ENCODE results near the gene SLAMF7. TPM values are rescaled to one million over a fixed set of nuclear protein-coding genes. Genes with fewer than 3 reads are reported as not detected.

The SLAMF7 gene
- total RNA-seq, 3 donors from 2014 or later = 0.48 to 5.7 (median 3.3) TPM

DNA sequence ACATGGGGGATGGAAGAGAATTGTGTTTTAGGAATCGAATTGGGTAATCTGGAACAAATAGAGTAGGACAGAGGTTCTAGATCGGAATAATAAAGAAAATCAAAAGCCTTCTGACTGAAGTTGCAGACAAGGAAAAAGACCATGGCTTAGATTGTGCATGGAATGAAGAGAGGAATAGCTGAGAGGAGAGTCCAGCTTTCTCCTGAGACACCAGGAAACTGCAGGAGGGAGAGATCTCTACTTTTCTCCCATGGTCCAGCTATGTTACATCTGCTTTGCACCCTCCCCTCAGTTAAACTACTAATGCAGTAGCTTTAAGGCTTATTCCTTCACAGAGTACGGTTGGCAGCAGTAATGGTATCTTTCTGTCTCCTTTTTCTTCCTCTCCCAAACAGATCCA is 13.4 kb downstream of the SLAMF7 start:
- H3K4me3 ChIP-seq = no peak overlapping the region
- intact Hi-C loops (cut with DNase I; ENCODE audit: low total_unique reads) = no loop called here
- no peak overlapping the region for H3K27ac ChIP-seq
- no peaks in the 10 kb centered on the region for H3K9me3 ChIP-seq
- peaks cover 0 to 8% of the 10 kb centered on the region in 2 donors for H3K27me3 ChIP-seq
- TF ChIP-seq POLR2AphosphoS5 (IDR thresholded peaks at IDR 0.05) (no peak), POLR2A (IDR thresholded peaks at IDR 0.05) (no peak)
- TF ChIP-seq, protein P1, sequence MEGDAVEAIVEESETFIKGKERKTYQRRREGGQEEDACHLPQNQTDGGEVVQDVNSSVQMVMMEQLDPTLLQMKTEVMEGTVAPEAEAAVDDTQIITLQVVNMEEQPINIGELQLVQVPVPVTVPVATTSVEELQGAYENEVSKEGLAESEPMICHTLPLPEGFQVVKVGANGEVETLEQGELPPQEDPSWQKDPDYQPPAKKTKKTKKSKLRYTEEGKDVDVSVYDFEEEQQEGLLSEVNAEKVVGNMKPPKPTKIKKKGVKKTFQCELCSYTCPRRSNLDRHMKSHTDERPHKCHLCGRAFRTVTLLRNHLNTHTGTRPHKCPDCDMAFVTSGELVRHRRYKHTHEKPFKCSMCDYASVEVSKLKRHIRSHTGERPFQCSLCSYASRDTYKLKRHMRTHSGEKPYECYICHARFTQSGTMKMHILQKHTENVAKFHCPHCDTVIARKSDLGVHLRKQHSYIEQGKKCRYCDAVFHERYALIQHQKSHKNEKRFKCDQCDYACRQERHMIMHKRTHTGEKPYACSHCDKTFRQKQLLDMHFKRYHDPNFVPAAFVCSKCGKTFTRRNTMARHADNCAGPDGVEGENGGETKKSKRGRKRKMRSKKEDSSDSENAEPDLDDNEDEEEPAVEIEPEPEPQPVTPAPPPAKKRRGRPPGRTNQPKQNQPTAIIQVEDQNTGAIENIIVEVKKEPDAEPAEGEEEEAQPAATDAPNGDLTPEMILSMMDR (IDR thresholded peaks at IDR 0.05) = no peak
- DNase-seq (ENCODE audit: low spot score in 2 of 2) = no peak
- H3K4me1 ChIP-seq = no peaks in the 10 kb centered on the region
- no peaks in the 10 kb centered on the region for H3K36me3 ChIP-seq

DNA sequence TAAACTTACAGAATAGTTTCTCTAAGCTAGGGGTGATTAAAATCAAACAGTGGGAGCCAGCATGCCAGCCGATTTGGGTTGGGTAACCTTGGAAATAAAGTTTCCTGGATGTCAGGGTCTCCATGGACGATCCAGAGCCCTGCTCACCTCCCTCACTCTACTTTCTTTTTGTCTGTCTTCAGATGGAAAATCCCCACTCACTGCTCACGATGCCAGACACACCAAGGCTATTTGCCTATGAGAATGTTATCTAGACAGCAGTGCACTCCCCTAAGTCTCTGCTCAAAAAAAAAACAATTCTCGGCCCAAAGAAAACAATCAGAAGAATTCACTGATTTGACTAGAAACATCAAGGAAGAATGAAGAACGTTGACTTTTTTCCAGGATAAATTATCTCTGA is 13.9 kb downstream of the SLAMF7 start:
- H3K27me3 ChIP-seq = peaks cover 0 to 8% of the 10 kb centered on the region in 2 donors
- no peak overlapping the region for H3K4me3 ChIP-seq
- no peaks in the 10 kb centered on the region for H3K9me3 ChIP-seq
- TF ChIP-seq, protein P1 (IDR thresholded peaks at IDR 0.05) = no peak
- TF ChIP-seq POLR2A (IDR thresholded peaks at IDR 0.05) (no peak), POLR2AphosphoS5 (IDR thresholded peaks at IDR 0.05) (no peak)
- no peaks in the 10 kb centered on the region for H3K4me1 ChIP-seq
- intact Hi-C loops (cut with DNase I; ENCODE audit: low total_unique reads) = no loop called here
- no peaks in the 10 kb centered on the region for H3K36me3 ChIP-seq
- H3K27ac ChIP-seq = no peak overlapping the region
- no peak for DNase-seq (ENCODE audit: low spot score in 2 of 2)

DNA sequence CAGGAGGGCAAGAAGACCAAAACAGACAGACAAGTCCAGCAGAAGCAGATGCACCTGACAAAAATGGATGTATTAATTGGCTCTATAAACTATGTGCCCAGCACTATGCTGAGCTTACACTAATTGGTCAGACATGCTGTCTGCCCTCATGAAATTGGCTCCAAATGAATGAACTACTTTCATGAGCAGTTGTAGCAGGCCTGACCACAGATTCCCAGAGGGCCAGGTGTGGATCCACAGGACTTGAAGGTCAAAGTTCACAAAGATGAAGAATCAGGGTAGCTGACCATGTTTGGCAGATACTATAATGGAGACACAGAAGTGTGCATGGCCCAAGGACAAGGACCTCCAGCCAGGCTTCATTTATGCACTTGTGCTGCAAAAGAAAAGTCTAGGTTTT is 14.5 kb downstream of the SLAMF7 start:
- Histone ChIP-seq H3K36me3 (no peaks in the 10 kb centered on the region), H3K27me3 (peaks cover 0 to 8% of the 10 kb centered on the region in 2 donors), H3K9me3 (no peaks in the 10 kb centered on the region), H3K4me3 (no peak overlapping the region), H3K27ac (no peak overlapping the region), H3K4me1 (no peaks in the 10 kb centered on the region)
- intact Hi-C loops (cut with DNase I; ENCODE audit: low total_unique reads) = no loop called here
- no peak for DNase-seq (ENCODE audit: low spot score in 2 of 2)
- no peak for TF ChIP-seq POLR2A (IDR thresholded peaks at IDR 0.05)
- TF ChIP-seq POLR2AphosphoS5 (IDR thresholded peaks at IDR 0.05) = no peak
- TF ChIP-seq, protein P1 (IDR thresholded peaks at IDR 0.05) = no peak

DNA sequence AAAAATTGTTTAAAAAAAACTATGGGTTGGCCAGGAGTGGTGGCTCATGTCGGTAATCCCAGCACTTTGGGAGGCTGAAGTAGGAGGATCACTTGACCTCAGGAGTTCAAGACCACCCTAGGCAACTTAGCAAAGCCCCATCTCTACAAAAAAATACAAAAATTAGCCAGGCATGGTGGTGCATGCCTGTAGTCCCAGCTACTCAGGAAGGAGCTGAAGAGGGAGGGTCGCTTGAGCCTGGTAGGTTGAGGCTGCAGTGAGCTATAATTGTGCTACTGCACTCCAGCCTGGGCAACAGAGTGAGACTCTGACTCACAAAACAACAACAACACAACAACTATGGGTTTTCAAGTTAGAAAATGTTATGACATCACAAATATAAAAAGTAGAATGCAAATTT is 16.4 kb downstream of the SLAMF7 start:
- TF ChIP-seq POLR2AphosphoS5 (IDR thresholded peaks at IDR 0.05) (no peak), POLR2A (IDR thresholded peaks at IDR 0.05) (no peak)
- TF ChIP-seq, protein P1 (IDR thresholded peaks at IDR 0.05) = no peak
- H3K27ac ChIP-seq = no peak overlapping the region
- H3K4me3 ChIP-seq = no peak overlapping the region
- no peaks in the 10 kb centered on the region for H3K36me3 ChIP-seq
- no peaks in the 10 kb centered on the region for H3K4me1 ChIP-seq
- H3K27me3 ChIP-seq = peaks cover 0 to 8% of the 10 kb centered on the region in 2 donors
- H3K9me3 ChIP-seq = no peaks in the 10 kb centered on the region
- no peak for DNase-seq (ENCODE audit: low spot score in 2 of 2)
- intact Hi-C loops (cut with DNase I; ENCODE audit: low total_unique reads) = no loop called here

DNA sequence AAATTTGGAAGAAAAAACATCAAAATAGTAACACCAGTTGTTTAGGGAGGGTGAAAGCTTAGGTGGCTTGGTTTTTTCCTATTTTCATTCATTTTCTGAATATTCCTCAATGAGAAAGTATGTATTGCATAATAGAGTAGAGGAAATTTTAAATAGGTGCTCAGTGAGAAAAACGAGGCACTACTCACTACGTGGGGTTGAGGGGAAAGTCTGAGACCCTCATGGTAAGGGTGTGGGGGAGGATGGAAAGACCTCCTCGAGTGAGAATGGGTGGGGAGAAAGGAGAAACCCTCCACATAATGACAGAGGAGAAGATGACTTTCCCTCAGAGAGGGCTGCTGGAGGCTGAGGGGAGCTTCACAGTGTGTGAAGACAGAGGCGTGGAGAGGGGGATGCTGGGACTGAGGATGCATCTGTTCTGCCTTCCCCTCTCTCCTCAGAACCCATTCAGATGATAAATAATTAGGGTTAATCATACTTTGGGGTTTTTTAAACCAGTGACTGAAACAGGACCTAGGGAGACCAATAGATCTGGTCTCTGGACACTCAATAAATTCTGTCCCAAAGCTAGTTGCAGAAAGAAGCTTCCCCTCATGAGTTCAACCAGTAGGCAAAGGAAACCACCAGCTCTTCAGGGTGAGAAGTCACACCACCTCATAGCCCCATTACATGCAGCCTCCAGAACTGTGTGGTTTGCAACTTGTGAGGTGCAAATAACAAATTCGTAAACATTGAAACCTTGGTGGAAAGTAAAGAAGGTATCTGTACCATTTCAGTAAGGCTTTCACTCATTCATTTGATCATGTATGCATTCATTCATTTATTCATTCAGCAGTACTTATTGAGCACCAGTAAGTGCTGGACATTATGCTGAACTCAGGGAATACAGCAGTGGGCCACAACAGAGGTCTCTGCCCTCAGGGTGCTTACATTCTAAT is 17.1 kb downstream of the SLAMF7 start:
- peaks cover 0 to under 1% of the 10 kb centered on the region in 2 donors for H3K27me3 ChIP-seq
- no peak overlapping the region for H3K4me3 ChIP-seq
- no peaks in the 10 kb centered on the region for H3K36me3 ChIP-seq
- TF ChIP-seq, protein P1 (IDR thresholded peaks at IDR 0.05) = no peak
- TF ChIP-seq POLR2AphosphoS5 (IDR thresholded peaks at IDR 0.05) (no peak), POLR2A (IDR thresholded peaks at IDR 0.05) (no peak)
- no peak for DNase-seq (ENCODE audit: low spot score in 2 of 2)
- no peaks in the 10 kb centered on the region for H3K9me3 ChIP-seq
- intact Hi-C loops (cut with DNase I; ENCODE audit: low total_unique reads) = no loop called here
- H3K27ac ChIP-seq = no peak overlapping the region
- no peaks in the 10 kb centered on the region for H3K4me1 ChIP-seq

All from breast epithelium (tissue), 4 donors.